Stimulated activated CD8-positive, alpha-beta memory T cell treated with anti-CD3 and anti-CD28 coated beads, Interleukin-7, amount 100 ng/mL, for 24 hours (primary cell): ENCODE measurements around the gene PPHLN1.
"Not testable (repeated sequence)": the region's sequence is repeated elsewhere in the genome, so short reads cannot be mapped to it uniquely, and the experiment has no call there.

Experiments
- DNase-seq: peaks from one replicate; pipeline ENCODE4 v3.0.0-alpha.2; 2020; ENCODE audit warnings: low read depth

Gene PPHLN1

DNA sequence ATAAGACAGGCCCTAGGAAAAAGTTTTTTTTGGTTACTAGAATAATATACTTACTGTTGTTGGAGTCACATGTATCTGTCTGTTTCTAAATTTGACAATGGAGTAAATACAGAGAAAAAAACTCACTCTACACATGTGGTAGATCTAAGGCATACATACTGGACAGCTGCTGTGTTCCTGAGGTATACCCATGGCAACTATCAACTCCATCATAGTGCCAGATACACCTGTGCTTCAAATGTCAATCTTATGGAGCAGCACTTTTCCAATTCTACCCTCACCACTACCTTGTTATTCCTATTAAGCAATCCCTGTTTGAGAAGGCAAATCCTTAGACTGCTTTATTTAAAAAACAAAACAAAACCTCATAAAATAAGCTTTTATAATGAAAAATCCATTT lies 3.4 kb upstream of the PPHLN1 start:
- no peak for DNase-seq

- DNase-seq, result no peak
Observed at GRCh38 chr12:42323856-42324255, 2.1 kb upstream of the PPHLN1 start.

DNA sequence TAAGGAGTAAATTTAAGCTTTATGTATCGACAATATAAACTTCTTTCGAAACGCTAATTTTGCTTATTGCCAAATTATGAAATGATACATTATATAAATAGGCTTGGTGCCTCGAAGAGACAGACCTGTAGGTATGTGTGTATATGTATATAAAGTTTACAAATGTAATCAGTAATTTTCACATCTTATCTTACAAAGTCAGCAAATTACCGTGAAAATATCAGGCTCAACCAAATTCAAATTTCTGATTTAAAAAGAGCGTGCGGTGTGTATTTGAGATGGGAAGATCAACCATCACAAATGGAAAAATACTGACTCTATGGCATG lies 678 bp upstream of the PPHLN1 start:
- no peak for DNase-seq

- DNase-seq, result no peak
Observed at GRCh38 chr12:42326541-42327226, 717 bp downstream of the PPHLN1 start.

DNA sequence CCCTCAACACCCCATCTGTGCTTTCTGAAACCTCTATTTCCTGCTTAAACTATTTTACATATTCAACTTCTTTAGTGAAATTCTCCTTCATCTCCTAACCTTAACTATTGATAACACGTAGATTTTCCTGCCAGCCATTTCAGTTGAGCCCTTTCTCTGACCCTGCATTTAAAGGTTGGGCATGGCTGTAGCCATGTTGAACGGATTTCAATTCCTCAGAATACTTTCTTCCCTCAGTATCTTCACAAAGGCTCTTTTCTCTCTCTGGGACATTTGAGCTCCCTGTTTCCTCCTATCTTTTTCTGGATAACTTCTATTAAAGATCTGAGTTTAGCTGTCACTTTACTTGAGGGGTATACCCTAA lies 1.2 kb downstream of the PPHLN1 start:
- DNase-seq, result no peak

GRCh38 chr12:42330097-42330496 lies 4.1 kb downstream of the PPHLN1 start:
- not testable (repeated sequence) for DNase-seq

GRCh38 chr12:42332301-42333285 lies 6.6 kb downstream of the PPHLN1 start:
- DNase-seq, result no peak

- DNase-seq, result no peak
Observed at GRCh38 chr12:42336286-42336685, 10.3 kb downstream of the PPHLN1 start.

DNA sequence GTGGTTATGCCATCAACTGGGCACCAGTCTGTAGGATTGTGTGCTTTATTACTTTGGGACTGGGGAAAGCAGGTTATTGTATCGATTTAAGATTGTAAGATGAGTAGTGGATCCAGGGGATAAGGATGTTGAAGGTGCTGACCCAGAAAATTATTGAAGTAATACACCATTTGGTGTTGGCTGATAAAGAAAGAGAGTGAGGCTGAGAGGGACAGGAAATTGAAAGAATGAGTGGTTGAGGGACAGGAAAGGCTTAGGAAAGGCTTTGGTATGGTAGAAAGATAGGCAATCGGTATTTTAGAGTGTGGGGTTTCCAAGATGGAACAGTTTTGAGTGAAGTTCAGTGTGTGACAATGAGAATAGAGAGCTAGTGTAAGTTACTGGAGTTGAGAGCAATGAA lies 12.3 kb downstream of the PPHLN1 start:
- no peak for DNase-seq

- DNase-seq, result no peak
Observed at GRCh38 chr12:42342028-42342427, 16.1 kb downstream of the PPHLN1 start.

DNA sequence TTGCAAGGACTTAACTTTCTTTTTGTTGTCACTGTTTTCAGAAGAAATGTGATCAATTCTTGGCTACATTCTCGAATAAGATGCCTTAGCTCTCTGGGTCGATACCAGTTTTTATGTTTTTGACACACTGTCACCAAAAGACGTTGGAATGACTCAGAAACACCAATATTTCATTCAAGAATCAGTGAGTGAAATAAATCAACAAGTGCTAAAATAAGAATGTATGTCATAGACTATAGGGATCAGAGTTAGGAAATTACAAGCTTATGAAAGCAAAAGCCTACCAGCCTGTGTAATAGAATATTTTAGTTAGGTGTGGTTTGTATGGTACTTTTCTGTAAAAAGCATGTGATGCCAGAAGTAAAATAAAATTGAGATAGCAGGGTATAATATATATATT lies 17.8 kb downstream of the PPHLN1 start:
- no peak for DNase-seq

DNA sequence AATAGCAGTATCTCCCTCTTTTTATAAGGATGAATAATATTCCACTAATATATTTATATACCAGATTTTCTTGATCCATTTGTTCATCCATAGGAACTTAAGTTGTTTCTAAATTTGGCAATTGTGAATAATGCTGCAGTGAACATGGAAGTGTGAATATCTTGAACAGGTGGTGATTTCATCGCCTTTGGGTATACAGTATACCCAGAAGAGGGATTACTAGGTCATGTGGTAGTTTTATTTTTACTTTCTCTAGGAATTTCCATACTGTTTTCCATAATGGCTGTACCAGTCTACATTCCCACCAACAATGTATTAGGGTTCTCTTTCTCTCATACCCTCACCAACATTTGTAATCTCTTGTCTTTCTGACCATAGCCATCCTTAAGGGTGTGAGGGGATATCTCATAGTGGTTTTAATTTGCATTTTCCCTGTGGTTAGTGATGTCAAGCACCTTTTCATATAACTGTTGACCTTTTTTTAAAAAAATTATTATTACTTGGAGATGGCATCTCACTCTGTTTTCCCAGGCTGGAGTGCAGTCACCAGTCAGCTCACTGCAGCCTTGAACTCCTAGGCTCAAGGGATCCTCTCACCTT lies 20.5 kb downstream of the PPHLN1 start:
- DNase-seq, result no peak

- DNase-seq, result not testable (repeated sequence)
Observed at GRCh38 chr12:42349119-42350020, 23.4 kb downstream of the PPHLN1 start.

DNA sequence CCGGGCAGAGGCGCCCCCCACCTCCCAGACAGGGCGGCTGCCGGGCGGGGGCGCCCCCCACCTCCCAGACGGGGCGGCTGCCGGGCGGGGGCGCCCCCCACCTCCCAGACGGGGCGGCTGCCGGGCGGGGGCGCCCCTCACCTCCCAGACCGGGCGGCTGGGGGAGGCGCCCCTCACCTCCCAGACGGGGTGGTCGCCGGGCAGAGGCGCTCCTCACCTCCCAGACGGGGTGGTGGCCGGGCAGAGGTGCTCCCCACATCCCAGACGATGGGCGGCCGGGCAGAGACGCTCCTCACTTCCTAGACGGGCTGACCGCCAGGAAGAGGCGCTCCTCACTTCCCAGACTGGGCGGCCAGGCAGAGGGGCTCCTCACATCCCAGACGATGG lies 24.0 kb downstream of the PPHLN1 start:
- not testable (repeated sequence) for DNase-seq

- no peak for DNase-seq
Observed at GRCh38 chr12:42356344-42356743, 30.4 kb downstream of the PPHLN1 start.

DNA sequence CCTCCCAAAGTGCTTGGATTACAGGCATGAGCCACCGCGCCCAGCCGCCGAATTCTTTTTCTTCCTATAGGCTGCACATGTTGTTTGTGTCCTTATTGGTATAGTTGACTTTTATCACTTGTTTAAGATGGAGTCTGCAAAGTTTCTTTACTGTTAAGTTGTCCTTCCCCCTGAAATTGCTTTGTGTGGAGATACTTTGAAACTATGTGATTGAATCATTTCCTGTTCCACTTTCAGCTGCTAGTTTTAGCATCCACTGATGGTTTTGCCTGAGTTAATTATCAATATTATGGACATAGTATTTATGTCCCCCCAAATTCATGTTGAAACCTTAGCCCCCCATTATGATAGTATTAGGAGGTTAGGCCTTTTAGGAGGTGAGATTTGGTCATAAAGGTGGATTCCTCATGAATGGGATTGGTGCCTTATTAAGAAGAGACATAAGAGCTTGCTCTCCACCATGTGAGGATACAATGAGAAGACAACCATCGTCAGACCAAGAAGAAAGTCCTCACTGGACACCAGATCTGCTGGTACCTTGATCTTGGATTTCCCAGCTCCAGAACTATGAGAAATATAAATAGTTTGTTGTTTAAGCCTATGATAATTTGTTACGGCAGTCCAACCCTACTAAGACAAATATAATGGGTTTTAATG lies 34.9 kb downstream of the PPHLN1 start:
- DNase-seq, result no peak

GRCh38 chr12:42361909-42362646 lies 36.1 kb downstream of the PPHLN1 start:
- no peak for DNase-seq

GRCh38 chr12:42362647-42363260 lies 36.8 kb downstream of the PPHLN1 start:
- no peak for DNase-seq

GRCh38 chr12:42364692-42365091 lies 38.7 kb downstream of the PPHLN1 start:
- DNase-seq, result no peak

- no peak for DNase-seq
Observed at GRCh38 chr12:42365486-42365885, 39.5 kb downstream of the PPHLN1 start.
